Keratinocyte (primary cell): Measurements from ENCODE around the gene MRTFA. TPM values are rescaled to one million over a fixed set of nuclear protein-coding genes. Genes with fewer than 3 reads are reported as not detected.

ENCODE experiments used
- DNase-seq: peaks from one replicate; pipeline ENCODE4 v3.0.0-alpha.2; 2011; ENCODE audit warnings: low read depth, missing footprints, low spot score
- FAIRE-seq: peaks from 2 replicates; lab custom pipeline; 2011; peaks lifted over from hg19 to GRCh38; lab: Jason Lieb, UNC
- H2AFZ ChIP-seq: 2 replicates; pipeline ENCODE4 v1.6.0; 2012; ENCODE audit warnings: low read length, control low read depth, inconsistent platforms; ENCODE audit not compliant: control insufficient read depth
- H3K27ac ChIP-seq: 2 replicates; pipeline ENCODE4 v1.5.1; 2011; ENCODE audit warnings: low read length; ENCODE audit not compliant: control insufficient read depth, insufficient read depth
- H3K27me3 ChIP-seq: 3 replicates; pipeline ENCODE4 v1.6.0; 2011; ENCODE audit warnings: low read length; ENCODE audit not compliant: control insufficient read depth, insufficient read depth; ENCODE audit errors: extremely low read depth
- H3K36me3 ChIP-seq, 2 experiments: 2 replicates in 1 of 2; 3 replicates in 1 of 2; pipeline ENCODE4 v1.5.1; 2011; ENCODE audit warnings: low read length in 2 of 2, mild to moderate bottlenecking in 1 of 2; ENCODE audit not compliant: control insufficient read depth in 2 of 2, insufficient read depth in 2 of 2; ENCODE audit errors: extremely low read depth in 1 of 2
- H3K4me1 ChIP-seq: 3 replicates; pipeline ENCODE4 v1.5.1; 2011; ENCODE audit warnings: low read length; ENCODE audit not compliant: control insufficient read depth, insufficient read depth; ENCODE audit errors: extremely low read depth
- H3K4me2 ChIP-seq: 3 replicates; pipeline ENCODE4 v1.6.0; 2011; ENCODE audit warnings: low read depth, low read length; ENCODE audit not compliant: control insufficient read depth, insufficient read depth; ENCODE audit errors: extremely low read depth
- H3K4me3 ChIP-seq, 3 experiments: fragments of 200-600 bp in 1 of 3; sonication (generic) in 1 of 3; 2 replicates in 2 of 3; 3 replicates in 1 of 3; pipeline ENCODE4 v1.5.1; 2011 to 2016; ENCODE audit warnings: low read length in 3 of 3, mild to moderate bottlenecking in 3 of 3, control low read depth in 2 of 3, inconsistent platforms in 1 of 3, low read depth in 1 of 3, mixed read lengths in 1 of 3, mixed run types in 1 of 3, moderate library complexity in 1 of 3; ENCODE audit not compliant: control insufficient read depth in 2 of 3, insufficient read depth in 2 of 3; ENCODE audit errors: extremely low read depth in 1 of 3
- H3K79me2 ChIP-seq: 2 replicates; pipeline ENCODE4 v1.6.0; 2012; ENCODE audit warnings: low read length; ENCODE audit not compliant: control insufficient read depth, insufficient read depth
- H3K9ac ChIP-seq: 3 replicates; pipeline ENCODE4 v1.6.0; 2011; ENCODE audit warnings: low read length; ENCODE audit not compliant: control insufficient read depth, insufficient read depth; ENCODE audit errors: extremely low read depth
- H3K9me1 ChIP-seq: 3 replicates; pipeline ENCODE4 v1.6.0; 2011; ENCODE audit warnings: low read length; ENCODE audit not compliant: control insufficient read depth, insufficient read depth; ENCODE audit errors: extremely low read depth
- H3K9me3 ChIP-seq: 2 replicates; pipeline ENCODE4 v1.5.1; 2012; ENCODE audit warnings: low read depth, low read length; ENCODE audit not compliant: control insufficient read depth
- H4K20me1 ChIP-seq: 3 replicates; pipeline ENCODE4 v1.6.0; 2011; ENCODE audit warnings: low read length; ENCODE audit not compliant: control insufficient read depth, insufficient read depth; ENCODE audit errors: extremely low read depth
- EZH2 ChIP-seq: IDR thresholded peaks from one replicate; pipeline ENCODE4 v1.6.1; 2012; ENCODE audit warnings: inconsistent platforms, mild to moderate bottlenecking, low read length, moderate library complexity
- dilution Hi-C: fragments of 300-500 bp; cut with MboI; formaldehyde crosslinking; loops from one replicate; pipeline ENCODE4 v1.7.0; 2020; ENCODE audit warnings: low sequenced_read_pairs; ENCODE audit not compliant: extremely low pct_ligation_motif_present
- polyA plus RNA-seq, 5 experiments: library from polyadenylated mRNA; depleted of rRNA in 3 of 5; stranded (reverse) in 3 of 5; stranded (forward) in 1 of 5; unstranded in 1 of 5; fragments of >200 nt; gene quantifications; 1 replicate in 1 of 5; 2 replicates in 3 of 5; 3 replicates in 1 of 5; pipeline versions ENCODE4 v1.2.1 to v1.2.3, GENCODE V29; 2011 to 2012; ENCODE audit warnings: missing spikeins in 2 of 5, low read depth in 1 of 5, low replicate concordance in 1 of 5
- TF ChIP-seq, protein P1 (sequence below), 3 experiments: IDR thresholded peaks in 1 of 3; conservative IDR thresholded peaks in 1 of 3; optimal IDR thresholded peaks in 1 of 3; 2 replicates in 2 of 3; 3 replicates in 1 of 3; pipeline versions ENCODE3 to v1.5.1; 2011; ENCODE audit warnings: low read length in 3 of 3, mild to moderate bottlenecking in 3 of 3, moderate library complexity in 2 of 3, control low read depth in 1 of 3, inconsistent platforms in 1 of 3; ENCODE audit not compliant: insufficient read depth in 2 of 3; ENCODE audit errors: extremely low read depth in 1 of 3

The MRTFA gene
- polyA plus RNA-seq, 1 donor (not counting 4 experiments of a cell fraction or from before 2014, with no cell fraction given), result 6.5 TPM

DNA sequence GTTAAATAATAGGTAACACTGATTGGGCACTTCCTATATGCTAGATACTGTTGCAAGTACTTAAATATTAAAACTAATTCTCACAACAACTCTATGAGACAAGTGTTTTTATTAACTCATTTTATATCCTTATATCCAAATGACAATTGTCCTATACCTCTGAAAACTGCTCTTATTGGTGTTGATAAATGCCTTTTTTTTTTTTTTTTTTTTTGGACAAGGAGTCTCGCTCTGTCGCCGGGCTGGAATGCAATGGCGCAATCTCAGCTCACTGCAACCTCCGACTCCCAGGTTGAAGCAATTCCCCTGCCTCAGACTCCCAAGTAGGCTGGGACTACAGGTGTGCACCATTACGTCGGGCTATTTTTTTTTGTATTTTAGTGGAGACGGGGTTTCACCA is 41.6 kb downstream of the MRTFA start:
- H3K4me1 ChIP-seq, result peaks cover 58% of the 10 kb centered on the region
- no peaks in the 10 kb centered on the region for H3K9me3 ChIP-seq
- dilution Hi-C loops, result no loop called here
- peaks cover 79% of the 10 kb centered on the region for H3K79me2 ChIP-seq
- FAIRE-seq (no peak), DNase-seq (no peak)
- H3K4me2 ChIP-seq, result no peak overlapping the region
- no peak overlapping the region for H3K4me3 ChIP-seq
- H2AFZ ChIP-seq, result no peak overlapping the region
- TF ChIP-seq, protein P1, sequence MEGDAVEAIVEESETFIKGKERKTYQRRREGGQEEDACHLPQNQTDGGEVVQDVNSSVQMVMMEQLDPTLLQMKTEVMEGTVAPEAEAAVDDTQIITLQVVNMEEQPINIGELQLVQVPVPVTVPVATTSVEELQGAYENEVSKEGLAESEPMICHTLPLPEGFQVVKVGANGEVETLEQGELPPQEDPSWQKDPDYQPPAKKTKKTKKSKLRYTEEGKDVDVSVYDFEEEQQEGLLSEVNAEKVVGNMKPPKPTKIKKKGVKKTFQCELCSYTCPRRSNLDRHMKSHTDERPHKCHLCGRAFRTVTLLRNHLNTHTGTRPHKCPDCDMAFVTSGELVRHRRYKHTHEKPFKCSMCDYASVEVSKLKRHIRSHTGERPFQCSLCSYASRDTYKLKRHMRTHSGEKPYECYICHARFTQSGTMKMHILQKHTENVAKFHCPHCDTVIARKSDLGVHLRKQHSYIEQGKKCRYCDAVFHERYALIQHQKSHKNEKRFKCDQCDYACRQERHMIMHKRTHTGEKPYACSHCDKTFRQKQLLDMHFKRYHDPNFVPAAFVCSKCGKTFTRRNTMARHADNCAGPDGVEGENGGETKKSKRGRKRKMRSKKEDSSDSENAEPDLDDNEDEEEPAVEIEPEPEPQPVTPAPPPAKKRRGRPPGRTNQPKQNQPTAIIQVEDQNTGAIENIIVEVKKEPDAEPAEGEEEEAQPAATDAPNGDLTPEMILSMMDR (optimal IDR thresholded peaks at IDR 0.05 in 1 of 3, IDR thresholded peaks at IDR 0.05 in 1 of 3, conservative IDR thresholded peaks at IDR 0.05 in 1 of 3; ENCODE audit: extremely low read depth in 1 of 3, insufficient read depth in 2 of 3, low read length in 3 of 3), result no peak
- no peak for TF ChIP-seq EZH2
- no peak overlapping the region for H3K9ac ChIP-seq
- H3K9me1 ChIP-seq, result peaks cover 6% of the 10 kb centered on the region
- H3K27ac ChIP-seq, result no peak overlapping the region
- peaks cover 1 to 8% of the 10 kb centered on the region in 2 experiments for H3K36me3 ChIP-seq
- no peaks in the 10 kb centered on the region for H4K20me1 ChIP-seq
- no peaks in the 10 kb centered on the region for H3K27me3 ChIP-seq

DNA sequence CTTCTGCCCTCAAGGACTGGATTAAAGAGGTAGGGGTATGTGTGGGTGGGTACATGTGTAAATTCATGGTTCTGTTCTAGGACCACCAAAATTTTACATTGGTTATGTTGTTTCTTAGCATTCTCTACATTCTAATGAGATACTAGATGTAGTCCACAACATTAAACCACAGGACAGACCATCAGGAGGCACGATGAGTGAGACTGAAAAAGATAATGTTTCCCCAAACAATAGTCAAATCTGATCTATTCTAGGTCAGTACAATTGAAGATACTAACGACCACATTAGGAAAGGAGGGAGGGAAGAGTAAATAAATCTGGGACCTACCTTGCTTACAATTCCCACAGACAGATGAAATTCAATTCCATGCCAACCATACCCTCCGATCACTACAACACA is 42.2 kb downstream of the MRTFA start:
- Histone ChIP-seq H3K79me2 (peaks cover 75% of the 10 kb centered on the region), H3K4me1 (peaks cover 59% of the 10 kb centered on the region), H3K9me3 (no peaks in the 10 kb centered on the region), H3K36me3 (peaks cover 1 to 8% of the 10 kb centered on the region in 2 experiments), H3K9ac (no peak overlapping the region), H3K9me1 (peaks cover 6% of the 10 kb centered on the region), H2AFZ (no peak overlapping the region), H3K27me3 (no peaks in the 10 kb centered on the region), H3K27ac (no peak overlapping the region), H3K4me3 (no peak overlapping the region), H4K20me1 (no peaks in the 10 kb centered on the region), H3K4me2 (no peak overlapping the region)
- DNase-seq, result no peak
- dilution Hi-C loops, result no loop called here
- peak; percentile 34 for FAIRE-seq
- TF ChIP-seq, protein P1 (optimal IDR thresholded peaks at IDR 0.05 in 1 of 3, IDR thresholded peaks at IDR 0.05 in 1 of 3, conservative IDR thresholded peaks at IDR 0.05 in 1 of 3; ENCODE audit: extremely low read depth in 1 of 3, insufficient read depth in 2 of 3, low read length in 3 of 3), result no peak
- TF ChIP-seq EZH2, result no peak
